HG03460 (cell line): Measurements from ENCODE around the gene NOTCH2NLA.
"Not testable (repeated sequence)": the region's sequence is repeated elsewhere in the genome, so short reads cannot be mapped to it uniquely, and the experiment has no call there.

Source experiments
- ATAC-seq: cut with Tn5 transposase; IDR thresholded peaks from one replicate; pipeline ENCODE4 v1.9.1; 2021; ENCODE audit not compliant: unreplicated experiment

NOTCH2NLA gene

GRCh38 chr1:146228710-146229477 lies at the start of gene NOTCH2NLA:
Gene NOTCH2NLA, minus strand, starts transcription at chr1:146229021. Its CDS starts 39,684 bp downstream, at chr1:146189337.
- not testable (repeated sequence) for ATAC-seq

DNA sequence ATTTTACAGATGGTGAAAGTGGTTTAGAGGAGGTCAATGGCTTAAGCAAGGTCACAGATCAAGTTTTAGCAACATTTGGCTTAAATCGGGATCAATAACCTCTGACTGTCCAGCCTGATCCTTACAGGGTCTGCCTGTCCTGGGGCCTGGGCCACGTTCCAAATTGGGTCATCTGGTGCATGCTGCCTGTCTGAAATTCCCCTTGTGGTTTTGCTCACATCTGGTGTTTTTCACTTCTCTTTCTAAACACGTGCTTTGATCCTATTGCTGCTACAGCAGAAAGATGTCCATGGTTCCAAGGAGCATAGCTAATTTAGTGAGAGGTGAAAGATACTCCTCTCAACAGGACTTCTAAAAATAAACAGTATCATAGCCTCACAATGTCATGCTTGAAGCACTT lies 49.5 kb upstream of the NOTCH2NLA start:
- peak; percentile 57 for ATAC-seq

DNA sequence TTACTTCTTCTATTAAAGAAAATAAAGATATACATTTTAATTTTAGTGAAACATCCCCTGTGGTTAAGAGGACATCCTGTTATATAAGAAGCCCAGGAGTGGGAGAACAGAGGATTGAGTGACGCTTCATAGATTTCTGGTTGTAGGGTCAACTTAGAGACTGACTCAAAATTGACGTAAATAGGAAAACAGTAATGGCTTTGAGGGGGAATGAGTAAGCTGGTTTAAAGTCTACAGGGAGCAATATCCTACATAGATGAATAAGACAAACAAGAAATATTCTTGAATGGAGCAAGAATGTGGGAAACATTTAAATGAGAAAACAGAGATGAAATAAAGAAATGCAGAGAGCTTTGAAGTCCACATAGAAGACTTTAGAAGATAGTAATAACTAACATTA lies 48.3 kb upstream of the NOTCH2NLA start:
- not testable (repeated sequence) for ATAC-seq

DNA sequence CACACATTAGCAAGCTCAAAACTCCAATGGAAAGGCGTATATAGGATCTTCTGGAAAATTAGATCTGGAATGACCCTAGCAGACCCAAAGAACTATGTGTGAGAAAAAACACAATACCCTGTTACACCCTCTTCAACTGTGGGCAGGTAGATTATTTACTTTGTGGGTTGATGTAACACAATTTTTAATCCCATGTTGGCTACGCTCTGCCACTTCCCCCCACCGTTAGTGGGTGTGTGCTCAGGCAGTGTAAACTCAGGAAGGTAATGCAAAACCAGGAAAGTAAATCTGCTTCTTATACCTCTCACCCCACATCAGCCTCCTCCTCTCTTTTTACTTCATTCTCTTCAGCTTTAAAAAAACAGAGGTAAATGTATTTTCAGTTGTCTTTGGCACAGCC lies 45.3 kb upstream of the NOTCH2NLA start:
- not testable (repeated sequence) for ATAC-seq

GRCh38 chr1:146273194-146273593 lies 44.4 kb upstream of the NOTCH2NLA start:
- not testable (repeated sequence) for ATAC-seq

DNA sequence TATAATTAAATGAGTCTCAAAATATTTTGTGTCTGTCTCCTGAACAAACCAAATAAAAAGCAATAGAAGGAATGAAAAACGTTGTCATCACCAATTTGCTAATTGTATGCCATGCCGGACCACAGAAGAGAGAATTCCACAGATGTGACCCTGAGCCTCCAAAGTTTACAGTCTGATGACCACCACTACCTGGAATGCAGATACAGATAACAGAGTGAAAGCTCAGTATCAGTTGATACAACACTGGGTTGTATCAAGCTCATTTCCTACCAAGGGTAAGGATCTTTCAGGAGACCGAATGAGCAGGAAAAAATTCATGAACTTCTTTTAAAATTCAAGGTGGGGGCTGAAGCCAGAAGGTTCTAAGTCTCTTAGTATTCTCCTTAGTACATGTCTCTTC lies 43.9 kb upstream of the NOTCH2NLA start:
- not testable (repeated sequence) for ATAC-seq

- not testable (repeated sequence) for ATAC-seq
These were observed 43.2 kb upstream of the NOTCH2NLA start for GRCh38 chr1:146271977-146272376.

DNA sequence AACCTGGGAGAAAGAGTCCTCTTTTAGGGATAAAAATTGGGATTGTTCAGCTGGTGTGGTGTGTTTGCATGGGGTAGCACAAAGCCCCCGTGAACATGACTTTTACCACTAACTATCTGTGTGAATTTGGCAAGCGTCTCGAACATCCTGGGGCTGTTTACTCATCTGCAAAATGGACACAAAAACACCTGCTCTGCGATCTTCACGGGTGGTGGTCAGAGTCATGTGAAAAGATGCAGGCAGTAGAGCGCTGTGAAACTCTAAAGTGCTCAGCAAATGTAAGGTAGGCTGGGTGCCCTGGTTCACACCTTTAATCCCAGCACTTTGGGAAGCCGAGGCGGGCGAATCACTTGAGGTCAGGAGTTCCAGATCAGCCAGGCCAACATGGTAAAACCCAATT lies 41.3 kb upstream of the NOTCH2NLA start:
- ATAC-seq = not testable (repeated sequence)

DNA sequence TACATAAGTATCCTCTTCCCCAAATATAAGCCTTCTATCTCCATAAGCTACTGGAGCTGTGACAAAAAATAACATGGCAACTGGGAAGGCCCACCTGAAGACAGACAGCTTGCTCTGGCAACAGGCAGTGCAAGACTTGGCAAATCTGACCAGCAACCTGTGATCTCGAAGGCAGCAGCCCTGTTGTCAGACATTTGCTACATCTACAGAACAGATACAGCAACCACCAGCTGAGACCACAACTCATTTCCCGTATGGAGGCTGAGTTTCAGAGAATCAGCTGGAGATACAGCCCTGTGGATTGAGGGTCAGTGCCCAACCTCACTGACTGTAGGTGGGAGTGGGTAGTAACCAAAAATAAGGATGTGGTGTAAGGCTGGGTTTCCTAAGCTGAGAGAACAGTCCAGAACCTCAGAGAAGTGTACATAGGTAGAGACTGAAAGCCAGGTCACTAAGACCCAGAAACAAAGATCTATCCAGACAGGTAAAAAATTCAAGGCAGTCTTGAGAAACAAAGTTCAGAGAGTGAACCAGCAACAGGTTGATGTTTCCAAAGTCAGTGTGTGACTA lies 37.4 kb upstream of the NOTCH2NLA start:
- ATAC-seq = not testable (repeated sequence)

DNA sequence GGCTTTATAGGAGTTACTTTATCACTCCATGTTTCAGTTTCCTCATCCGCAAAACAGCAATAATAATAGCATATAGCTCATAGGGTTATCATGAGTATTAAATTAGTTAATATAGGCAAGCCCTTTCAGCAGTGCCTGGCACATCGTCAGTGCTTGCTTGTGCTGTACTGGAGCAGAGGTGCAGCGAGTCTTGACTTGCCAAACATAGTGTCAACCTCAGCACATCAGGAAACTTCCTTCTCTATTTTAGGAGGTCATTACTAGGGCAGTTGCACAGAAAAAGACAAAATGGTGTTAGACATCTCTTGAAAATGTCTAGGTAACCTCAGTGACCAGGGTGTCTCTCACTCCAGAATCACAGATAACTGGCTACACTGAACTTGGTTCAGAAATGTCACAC lies 35.9 kb upstream of the NOTCH2NLA start:
- not testable (repeated sequence) for ATAC-seq

- not testable (repeated sequence) for ATAC-seq
These were observed 31.3 kb upstream of the NOTCH2NLA start for GRCh38 chr1:146260006-146260730.

DNA sequence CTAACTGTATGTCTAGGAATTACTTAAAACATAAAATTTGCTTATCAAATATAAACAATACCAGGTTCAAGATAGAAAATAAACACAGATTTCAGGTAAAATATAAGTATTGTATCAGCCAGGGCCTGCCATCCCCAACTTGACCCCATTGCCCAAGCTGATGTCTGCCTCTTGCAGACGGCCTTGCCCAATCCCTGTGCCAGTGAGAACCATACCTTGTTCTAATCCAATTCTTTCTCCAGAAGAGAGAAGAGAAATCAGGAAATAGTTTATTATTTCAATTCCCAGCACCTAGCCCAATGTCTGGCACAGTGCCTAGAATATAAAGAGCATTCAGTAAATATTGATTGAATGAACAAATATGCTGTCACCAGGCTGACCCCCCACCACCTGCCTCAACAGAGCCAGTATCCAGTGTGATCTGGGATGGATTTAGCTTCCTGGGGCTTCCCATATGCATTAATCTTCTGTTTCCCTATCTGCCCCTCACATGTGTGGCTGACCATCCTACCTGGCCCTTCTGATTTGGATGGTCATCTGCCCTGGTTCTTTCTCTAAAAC lies 29.3 kb upstream of the NOTCH2NLA start:
- ATAC-seq = not testable (repeated sequence)

DNA sequence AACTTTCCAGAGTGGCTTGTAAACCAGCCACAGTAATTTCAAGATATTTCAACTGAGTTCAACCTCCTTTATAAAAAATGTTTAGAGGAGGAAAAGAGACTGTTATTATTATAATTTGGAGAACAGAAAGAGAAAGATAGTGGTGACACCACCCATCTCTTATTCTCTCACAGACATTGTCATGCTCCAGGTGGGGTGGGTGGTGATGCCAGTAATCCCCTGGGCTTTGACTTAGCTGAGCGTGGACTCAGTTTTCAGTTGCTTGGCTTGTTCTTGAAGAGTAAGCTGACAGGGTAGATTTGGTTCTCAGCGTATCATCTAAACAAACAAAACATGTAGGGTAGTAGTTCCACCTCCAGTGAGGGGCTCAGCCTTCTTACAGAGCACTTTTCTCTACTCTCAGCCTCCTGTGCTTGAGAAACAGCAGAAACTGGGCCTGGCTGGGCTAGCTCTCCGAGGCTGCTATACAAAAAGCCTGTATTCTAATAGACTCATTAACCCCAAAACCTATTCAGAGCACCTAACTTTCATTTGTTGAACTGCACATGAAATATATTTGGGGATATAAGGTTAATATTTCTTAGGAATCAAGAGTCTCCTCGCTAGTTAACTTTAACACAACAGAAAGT lies 25.9 kb upstream of the NOTCH2NLA start:
- ATAC-seq = not testable (repeated sequence)

DNA sequence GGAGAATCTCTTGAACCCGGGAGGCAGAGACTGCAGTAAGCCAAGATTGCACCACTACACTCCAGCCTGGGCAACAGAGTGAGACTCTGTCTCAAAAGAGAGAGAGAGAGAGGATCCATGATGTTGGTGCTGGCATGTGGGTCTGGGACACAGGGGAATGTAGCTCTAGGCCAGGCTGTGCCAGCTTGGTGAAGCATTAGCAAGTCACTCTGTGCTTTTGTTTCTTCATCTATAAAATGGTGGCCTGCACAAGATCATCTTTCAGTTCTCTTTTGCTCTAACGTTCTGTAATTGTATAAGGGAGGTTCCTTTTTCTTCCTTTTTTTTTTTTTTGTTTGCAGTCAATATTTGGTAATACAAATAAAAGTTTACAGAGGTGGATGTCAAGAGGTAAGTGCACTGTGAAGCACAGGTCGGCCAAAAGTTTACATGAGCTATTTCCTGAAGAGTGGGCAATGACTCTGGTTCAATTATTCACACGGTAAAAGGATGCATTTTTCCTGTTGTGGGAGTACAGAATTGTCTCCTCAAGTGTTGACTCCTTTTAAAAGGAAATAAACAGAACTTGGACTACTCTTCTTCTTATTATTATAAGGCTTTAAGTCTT lies 24.5 kb upstream of the NOTCH2NLA start:
- not testable (repeated sequence) for ATAC-seq

DNA sequence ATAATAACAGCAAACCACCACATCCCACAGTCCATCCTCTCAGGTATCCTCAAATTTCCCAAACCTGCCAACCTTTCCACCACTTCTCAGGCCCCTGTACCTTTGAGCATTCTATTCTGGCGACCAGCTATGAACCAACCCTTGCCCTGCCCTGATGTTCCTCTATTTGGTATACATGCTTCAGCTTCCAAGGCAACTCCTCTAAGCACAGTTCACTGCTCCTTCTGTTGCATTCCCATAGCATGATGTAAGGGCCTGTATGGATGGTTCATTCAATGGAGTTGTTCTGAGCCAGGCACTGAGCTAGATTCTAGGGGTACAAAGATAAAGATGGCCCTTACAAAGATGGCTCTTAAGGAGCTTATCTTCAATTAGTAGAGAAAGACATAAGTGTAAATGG lies 22.7 kb upstream of the NOTCH2NLA start:
- ATAC-seq = not testable (repeated sequence)

GRCh38 chr1:146248643-146249042 lies 19.8 kb upstream of the NOTCH2NLA start:
- ATAC-seq = not testable (repeated sequence)

DNA sequence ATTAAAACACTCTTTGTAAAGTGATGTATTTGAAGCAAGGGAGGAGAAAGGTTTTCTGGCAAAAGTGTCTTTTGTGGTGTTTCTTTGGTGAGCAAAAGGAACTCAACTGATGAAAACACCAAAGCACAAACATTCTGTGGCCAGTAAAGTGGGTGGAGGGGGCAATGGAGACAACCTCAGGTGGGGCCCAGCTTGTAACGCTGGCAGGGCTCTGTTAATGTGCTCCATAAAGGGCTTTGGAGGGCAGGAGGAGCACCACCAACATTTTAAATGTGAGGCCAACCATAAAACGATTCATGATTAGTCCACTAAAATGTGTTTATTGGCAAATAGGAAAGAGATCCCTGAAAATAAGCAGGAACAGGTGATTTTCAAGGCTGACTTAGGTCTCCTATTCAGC lies 7.8 kb upstream of the NOTCH2NLA start:
- not testable (repeated sequence) for ATAC-seq

DNA sequence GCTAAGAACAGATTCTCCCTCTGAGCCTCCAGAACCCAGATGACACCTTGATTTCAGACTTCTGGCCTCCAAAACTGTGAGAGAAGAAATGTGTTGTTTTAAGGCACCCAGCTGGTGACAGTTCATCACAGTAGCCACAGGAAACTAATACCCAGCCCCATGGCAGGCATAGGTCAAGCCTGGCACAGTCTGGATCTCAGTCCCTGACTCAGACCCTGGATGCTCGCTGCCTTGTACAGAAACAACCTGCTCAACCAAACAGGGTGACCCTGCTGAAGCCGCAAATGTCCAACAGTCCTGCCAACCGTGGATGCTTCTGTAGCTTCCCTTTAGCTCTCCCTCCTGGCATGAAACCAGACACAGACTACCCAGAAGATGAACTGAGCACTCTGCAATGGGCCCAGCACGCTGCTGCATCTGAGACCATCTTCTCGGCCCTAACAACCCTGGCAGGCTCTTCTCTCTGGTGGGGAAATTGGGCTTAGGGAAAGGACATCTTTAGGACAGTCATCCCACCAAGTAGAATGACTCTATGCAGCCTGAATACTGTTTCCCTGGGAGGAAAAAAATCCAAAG lies 7.3 kb upstream of the NOTCH2NLA start:
- not testable (repeated sequence) for ATAC-seq

DNA sequence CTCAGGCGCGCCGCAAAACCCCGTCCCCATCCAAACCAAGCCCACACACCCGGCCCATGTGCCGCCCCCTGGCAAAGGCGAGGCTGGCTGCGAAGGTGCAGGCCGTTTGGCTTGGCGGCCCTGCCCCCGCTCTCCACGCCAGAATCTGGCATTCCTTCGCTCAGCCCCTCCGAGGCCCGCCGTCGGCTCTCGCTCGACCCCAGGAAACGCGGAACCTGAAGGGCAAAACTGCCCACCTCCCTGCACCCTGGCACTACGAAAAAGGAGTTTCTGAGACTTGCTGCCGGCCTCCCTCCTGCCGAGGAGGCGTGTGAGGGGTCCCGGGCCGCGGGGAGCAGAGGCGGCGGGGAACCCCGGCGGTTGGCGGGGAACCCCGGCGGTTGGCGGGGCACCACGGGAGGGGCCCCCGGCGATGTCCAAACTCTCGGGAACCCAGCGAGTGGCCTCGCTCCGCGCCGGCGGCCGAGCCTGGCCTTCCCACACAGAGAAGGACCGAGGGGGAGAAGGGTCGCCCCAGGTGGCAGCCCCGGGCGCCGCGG lies 608 bp downstream of the NOTCH2NLA start:
- not testable (repeated sequence) for ATAC-seq

DNA sequence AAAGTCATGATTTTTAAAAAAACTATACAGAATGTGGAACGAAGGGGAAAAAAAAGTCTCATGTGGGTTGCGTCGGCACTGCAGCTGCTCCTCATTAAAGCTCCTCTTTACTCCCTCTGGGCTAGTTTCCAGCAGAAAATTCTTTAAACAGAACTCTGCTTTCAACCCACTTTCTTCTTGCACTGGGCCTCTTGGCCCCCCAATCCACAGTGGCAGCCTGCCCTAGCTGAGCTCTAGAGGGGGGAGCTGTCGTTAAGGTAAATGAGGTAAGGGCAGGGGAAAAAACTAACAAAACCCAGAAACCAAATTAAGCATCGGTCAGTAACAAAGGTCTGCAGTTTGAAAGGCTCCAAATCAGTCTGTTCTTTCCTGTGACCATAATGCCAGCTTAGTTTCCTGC lies 54.3 kb downstream of the NOTCH2NLA start:
- not testable (repeated sequence) for ATAC-seq
